Medulla oblongata (tissue), 1 donor: ENCODE measurements around the gene PPFIA1.

ENCODE experiments used
- DNase-seq: peaks from one replicate; pipeline ENCODE4 v3.0.0-alpha.2; 2015; ENCODE audit errors: extremely low spot score

Gene PPFIA1

GRCh38 chr11:70270104-70270876 is at the start of gene PPFIA1:
Gene PPFIA1 (plus strand): TSS chr11:70270690. CDS start chr11:70272173, 1,483 bp downstream.
- peak; percentile 98 for DNase-seq

DNA sequence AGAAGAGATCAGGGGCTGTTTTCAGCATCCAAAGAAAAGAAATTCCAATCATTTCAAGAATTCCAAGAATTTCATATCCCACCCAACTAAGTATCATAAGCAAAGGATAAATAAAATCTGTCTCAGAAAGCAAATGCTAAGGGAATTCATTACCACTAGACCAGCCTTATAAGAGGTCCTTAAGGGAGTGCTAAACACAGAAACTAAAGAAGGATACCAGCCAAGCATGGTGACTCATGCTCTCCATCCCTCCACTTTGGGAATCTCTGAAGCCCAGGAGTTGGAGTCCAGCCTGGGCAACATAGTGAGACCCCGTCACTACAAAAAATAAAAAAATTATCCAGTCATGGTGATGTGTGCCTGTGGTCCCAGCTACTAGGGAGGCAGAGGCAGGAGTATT is 49.6 kb upstream of the PPFIA1 start:
- no peak for DNase-seq

GRCh38 chr11:70225681-70226177 is 44.8 kb upstream of the PPFIA1 start:
- peak; percentile 29 for DNase-seq

GRCh38 chr11:70226183-70226582 is 44.3 kb upstream of the PPFIA1 start:
- no peak for DNase-seq

DNA sequence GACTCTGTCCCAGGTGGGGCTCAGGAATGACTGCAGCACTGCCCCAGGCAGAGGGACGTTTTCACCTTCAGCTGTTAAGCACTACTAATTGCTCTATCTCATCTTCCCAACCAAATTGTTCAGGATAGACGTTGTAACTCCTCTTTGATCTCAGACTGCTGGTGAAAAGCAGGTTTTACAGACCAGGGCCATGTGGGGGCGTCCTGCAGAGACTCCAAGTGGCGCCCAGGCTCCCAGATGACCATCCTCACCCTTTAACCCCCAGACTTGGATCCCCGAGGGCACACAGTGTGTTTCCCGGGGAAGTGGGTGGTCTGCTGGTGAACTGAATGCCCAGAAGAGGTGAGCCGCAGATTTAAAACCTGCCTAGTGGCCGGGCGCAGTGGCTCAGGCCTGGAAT is 43.5 kb upstream of the PPFIA1 start:
- DNase-seq, result no peak

DNA sequence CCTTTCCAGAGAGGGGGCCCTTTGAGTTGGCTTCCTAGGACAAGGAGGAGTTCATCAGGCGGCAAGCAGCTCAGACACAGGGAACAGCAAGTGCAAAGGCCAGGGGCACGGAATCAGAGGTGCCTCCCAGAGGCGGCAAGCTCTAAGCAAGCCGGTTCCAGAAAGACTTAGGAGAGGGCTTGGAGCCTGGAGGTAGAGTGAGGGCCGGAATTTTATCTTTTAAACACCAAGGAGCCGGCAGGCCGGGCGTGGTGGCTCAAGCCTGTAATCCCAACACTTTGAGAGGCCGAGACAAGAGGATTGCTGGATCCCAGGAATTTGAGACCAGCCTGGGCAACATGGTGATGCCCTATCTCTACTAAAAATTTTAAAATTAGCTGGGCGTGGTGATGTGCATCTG is 40.8 kb upstream of the PPFIA1 start:
- no peak for DNase-seq

GRCh38 chr11:70230151-70230839 is 40.2 kb upstream of the PPFIA1 start:
- no peak for DNase-seq

DNA sequence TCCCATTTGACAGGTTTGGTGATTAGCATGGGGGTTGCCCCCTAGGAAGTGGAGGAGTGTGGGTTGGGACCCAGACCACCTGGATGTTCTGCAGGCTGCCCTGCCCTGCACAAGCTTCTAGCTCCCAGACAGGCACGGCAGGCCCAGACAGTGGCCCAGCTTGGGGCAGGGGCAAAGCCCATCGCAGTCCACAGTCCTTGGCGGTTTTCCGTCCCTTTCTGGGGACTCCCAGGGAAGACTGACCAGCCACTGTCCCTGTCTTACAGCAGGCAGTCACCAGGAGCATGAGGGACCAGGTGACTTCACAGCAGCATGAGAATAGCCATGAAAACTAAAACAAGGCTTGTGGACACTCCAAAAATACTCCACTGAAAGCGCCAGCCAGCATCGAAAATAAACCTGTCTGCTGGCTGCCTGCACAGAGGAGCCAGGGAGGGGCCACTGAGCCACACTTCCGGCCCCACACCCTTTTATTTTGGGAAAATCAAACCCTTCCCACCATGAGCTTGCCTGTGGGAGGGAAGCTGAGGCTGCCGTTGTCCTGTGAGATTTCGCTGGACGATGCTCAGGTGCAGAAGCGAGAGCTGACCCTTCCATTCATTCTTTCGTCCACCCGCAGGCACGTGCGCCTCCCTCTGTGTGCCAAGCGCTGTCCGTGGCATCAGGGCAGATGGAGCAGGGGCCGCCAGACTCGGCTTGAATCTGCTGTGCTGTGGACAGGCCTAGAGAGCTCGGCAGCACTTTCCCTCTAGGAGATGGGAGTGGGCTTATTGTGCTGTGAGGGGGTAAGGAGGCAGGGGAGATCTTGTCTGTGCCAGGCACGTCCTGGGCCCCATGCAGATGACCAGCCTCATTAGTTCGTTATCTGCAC is 39.4 kb upstream of the PPFIA1 start:
- DNase-seq, result no peak

- DNase-seq, result no peak
Measured at GRCh38 chr11:70233034-70233433, 37.5 kb upstream of the PPFIA1 start.

DNA sequence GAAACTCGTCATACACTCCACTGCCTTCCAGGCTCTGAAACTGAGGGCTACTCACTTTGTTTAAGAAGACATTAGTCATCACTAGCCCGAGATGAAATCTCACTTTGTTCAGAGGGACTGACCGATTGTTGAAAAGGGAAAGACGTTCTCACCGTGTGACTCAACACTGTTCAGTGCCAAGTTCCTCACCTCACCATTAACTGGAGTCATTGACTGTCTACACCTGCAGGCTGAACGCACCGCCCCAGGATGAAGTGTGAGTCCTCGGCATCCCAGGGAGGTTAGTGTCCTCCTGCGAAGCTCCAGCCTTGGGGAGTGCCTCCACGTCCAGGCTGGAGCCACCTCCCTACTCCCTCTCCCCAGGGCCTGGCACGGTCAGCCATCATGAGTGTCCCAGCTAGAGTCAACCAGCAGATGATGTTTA is 37.0 kb upstream of the PPFIA1 start:
- no peak for DNase-seq

DNA sequence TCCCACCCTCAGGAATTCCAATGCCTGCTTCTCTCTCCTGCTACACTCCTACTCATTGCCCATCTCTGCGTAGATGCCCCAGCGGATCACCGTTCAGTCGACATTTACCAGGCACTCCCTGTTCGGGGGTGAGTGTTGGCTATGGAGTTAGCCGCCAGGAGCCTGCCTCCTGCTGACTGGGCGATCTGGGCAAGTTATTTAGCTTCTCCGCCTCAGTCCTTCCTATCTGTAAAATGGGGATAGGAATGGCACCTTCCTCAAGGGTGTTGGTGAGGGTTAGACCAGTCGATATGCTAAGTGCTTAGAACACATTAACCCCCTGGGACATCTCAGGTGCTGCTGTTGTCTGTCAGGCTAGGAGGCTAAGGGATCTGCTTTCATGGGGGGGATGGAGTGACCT is 36.5 kb upstream of the PPFIA1 start:
- DNase-seq, result no peak

DNA sequence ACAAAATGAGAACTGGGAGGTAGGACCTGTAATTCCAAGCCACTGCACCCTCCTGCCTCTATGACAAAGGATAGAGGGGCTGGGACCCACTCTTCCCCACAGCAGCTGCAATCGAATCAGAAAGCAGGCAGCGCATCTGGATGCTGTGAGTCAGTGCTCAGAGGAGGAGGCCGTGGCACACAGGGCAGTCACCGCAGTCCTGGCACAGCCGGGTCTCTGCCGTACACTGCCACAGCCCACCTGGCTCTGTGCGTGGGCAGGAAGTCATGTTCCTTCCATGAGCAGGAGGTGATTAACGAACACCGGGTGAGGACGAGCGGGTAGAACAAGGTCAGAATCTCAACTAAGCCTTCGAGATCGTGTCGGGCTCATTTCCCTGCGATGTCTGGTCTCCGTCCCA is 30.2 kb upstream of the PPFIA1 start:
- DNase-seq, result no peak

- DNase-seq, result no peak
Measured at GRCh38 chr11:70241709-70242108, 28.8 kb upstream of the PPFIA1 start.

- DNase-seq, result no peak
Measured at GRCh38 chr11:70242885-70243284, 27.6 kb upstream of the PPFIA1 start.

DNA sequence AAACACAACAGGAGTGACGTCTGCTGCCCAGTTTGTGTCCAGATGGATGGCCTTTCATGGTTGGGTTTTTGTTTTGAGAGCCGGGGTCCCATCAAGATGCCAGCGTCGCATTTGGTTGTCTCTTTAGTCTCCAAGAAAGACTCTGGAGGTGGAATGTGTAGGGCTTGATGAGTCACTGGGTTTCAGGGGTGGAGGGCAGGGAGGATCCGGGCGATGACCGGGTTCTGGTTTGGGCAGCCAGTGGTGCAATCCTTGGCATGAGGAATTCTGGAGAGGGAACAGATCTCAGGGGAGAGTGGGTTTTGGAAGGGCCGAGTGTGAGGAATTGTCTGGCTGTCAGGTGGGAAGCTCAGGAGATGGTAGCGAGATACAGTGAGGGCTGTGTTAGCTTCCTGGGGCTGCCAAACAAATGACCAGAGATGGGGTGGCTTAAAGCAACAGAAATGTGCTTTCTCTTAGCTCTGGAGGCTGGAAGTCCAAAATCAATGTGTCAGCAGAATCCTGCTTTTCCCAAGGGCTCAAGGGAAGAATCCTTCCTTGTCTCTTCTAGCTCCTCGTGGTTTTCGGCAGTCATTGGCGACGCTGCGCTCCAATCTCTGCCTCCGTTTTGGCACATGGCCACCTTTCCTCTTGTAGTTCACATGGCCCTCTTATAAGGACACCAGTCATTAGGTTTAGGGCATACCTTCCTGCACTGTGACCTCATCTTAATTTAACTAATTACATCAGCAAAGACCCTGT is 26.4 kb upstream of the PPFIA1 start:
- DNase-seq, result no peak

DNA sequence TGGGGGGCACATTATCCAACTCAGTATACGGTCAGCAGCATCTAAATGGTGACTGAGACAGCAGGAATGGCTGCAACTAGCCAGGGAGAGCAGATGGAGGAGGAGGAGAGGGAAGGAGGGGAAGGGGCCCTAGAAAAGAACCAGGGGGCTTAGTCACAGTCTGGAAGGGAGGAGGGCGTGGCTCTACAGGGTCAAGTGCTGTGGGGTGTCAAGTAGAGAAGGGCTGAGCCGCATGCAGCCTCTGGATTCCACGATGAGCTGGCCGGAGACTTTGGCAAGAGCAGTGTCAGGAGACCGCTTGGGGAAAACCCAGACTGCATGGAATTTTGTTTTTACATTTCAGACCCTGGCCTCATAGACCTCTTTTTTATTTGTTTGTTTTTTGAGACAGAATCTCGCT is 25.8 kb upstream of the PPFIA1 start:
- DNase-seq, result no peak

DNA sequence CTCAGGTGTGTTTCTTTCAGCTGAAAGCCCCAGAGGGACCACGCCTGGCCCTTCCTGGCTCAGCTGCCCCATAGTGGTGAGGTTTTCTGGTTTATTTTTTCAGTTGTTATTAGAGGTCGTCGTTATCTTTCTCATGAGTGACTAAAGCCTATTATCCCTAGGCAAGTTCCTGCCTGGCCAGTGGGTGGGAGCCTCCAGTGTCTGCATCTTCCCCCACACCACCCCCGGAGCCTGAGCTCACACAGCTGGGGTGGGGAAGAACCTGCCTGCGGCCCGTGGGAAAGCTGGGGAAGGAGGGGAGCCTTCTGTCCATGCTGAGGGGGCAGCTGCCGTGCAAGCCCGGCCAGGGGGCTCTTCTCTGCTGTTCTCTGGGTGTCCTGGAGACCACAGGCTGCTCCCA is 24.3 kb upstream of the PPFIA1 start:
- DNase-seq, result no peak

DNA sequence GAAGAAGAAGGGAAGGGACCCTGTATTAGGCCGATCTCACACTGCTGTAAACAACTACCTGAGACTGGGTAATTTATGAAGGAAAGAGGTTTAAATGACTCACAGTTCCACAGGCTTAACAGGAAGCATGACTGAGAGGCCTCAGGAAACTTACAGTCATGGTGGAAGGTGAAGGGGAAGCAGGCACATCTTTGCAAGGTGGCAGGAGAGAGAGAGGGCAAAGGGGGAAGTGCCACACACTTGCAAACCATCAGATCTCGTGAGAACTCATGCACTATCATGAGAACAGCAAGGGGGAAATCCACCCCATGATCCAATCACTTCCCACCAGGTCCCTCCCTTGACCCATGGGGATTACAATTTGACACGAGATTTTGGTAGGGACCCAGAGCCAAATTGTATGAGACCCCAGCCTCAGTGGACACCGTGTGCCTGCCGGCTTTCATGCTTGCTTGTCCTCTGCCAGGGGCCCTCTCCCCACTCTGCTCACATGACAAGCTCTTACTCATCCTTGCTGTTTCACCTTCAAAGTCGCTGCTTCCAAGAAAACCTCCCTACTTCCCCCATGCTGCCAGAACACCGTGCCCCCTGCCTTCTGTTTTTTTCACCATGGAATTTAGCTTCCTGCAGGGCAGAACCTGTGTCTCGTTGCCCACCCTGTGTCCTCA is 23.3 kb upstream of the PPFIA1 start:
- DNase-seq, result no peak

DNA sequence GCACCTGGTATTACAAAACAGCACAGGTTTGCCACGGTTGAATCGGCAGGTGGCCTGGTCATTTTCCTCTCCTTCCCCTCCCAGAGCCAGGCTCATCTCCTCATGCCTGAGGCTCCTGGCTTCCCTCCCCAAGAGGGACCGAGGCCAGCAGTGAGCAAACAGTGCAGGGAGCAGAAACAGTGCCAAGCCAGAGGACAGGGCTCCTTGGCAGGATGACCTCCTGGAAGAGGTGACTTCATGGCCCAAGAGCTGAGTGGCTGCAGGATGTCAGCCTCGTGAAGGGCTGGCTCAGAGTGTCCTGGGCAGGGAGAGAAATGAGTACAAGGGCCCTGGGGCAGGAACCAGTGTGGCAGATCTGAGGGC is 22.8 kb upstream of the PPFIA1 start:
- peak; percentile 55 for DNase-seq

DNA sequence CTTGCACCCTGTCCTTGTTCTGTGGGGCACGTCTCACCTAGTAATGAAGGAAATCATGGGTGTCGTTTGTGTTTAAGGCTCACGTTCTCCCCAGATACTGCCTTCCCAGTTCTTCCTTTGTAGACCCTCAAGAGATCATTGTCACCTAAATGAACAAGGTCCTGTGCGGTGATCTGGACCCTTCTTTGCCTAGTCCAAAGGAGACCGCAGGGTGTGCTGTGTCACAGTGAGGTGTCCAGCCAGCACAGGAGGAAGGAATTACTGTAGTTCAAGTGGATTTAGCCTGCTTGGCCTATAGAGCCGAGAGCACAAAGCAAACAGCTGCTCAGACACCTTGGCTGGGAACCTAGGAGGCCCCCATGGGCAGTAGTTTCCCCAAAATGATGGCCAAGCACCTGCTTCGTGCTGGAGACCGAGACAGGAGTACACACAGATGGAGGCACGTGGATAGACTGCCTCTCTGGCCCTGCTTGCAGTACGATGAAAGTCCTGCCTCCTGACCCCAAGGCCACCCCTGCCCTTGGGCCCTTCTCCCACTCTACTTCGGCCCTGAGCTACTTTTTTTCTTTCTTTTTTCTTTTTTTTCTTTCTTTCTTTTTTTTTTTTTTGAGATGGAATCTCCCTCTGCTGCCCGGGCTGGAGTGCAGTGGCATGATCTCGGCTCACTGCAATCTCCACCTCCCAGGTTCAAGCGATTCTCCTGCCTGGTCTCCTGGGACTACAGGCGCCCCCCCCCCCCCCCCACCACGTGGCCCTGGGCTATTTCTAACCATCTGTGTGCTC is 19.4 kb upstream of the PPFIA1 start:
- DNase-seq, result no peak
